ENCODE data around the gene USPL1. TPM values are rescaled to one million over a fixed set of nuclear protein-coding genes. Genes with fewer than 3 reads are reported as not detected.
A peak's percentile ranks its signal among the peaks of the same experiment; 100 is the strongest.

USPL1 gene
- total and polyA plus RNA-seq, 2 of the 13 experiments (the other 11 are each of a cell fraction or from before 2014, with no cell fraction given) = 13.7 to 15.9 TPM

DNA sequence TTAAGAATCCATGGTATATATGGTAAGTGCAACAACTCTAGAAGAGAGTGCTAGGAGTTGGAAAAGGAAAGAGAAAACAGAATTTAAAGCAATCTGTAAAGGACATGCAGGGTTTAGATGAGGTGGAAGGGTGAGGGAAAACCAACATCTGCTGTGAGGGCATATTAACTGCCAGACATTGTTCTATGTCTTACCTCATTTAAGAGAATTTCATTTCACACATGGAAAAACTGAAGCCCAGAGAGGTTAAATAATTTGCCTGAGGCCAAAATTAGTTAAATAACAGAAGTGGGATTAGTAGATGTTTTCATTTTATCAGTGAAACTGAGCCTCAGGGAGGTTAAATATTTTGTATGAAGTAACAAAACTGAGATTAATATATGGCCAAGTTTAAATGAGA lies 7.4 kb upstream of the USPL1 start:
- no peak overlapping the region for H3K4me3 ChIP-seq (replicated peaks in 1 of 3; ENCODE audit: insufficient read depth in 1 of 3, low read depth in 2 of 3, low read length in 3 of 3)
- H3K79me2 ChIP-seq (ENCODE audit: insufficient read depth, low read length) = peaks cover 12% of the 10 kb centered on the region
- ATAC-seq (no peak), FAIRE-seq (no peak), DNase-seq (ENCODE audit: low spot score) (no peak)
- ChIA-PET CTCF (ENCODE audit: low intra/inter-chr PET ratio, low total read pairs) (no interaction called here), POLR2A (no interaction called here)
- no peaks in the 10 kb centered on the region for H3K9me3 ChIP-seq (ENCODE audit: low read length)
- peaks cover 11% of the 10 kb centered on the region for H3K4me1 ChIP-seq (ENCODE audit: insufficient read depth, low read length)
- no peak overlapping the region for H2AFZ ChIP-seq (ENCODE audit: low read length)
- H3K9ac ChIP-seq (ENCODE audit: insufficient read depth, low read depth, low read length) = no peak overlapping the region
- H3K36me3 ChIP-seq (replicated peaks in 1 of 2; ENCODE audit: control insufficient read depth in 1 of 2, insufficient read depth in 2 of 2, low read length in 2 of 2) = no peaks in the 10 kb centered on the region; a peak in 1 of 5 replicates
- H4K20me1 ChIP-seq (ENCODE audit: insufficient read depth, low read length) = no peaks in the 10 kb centered on the region
- in situ Hi-C loops (cut with HindIII; ENCODE audit: extremely low pct_ligation_motif_present, low pct_unique_long_range_greater_than_20kb) = loop anchor here (10.0 kb wide), 1 partner anchor 434 kb away; no protein-coding TSS in a partner anchor
- no TSS peak for BruUV-seq (replicated peaks)
- no peak overlapping the region for H3K4me2 ChIP-seq (ENCODE audit: low read depth, low read length)
- TF ChIP-seq YEATS4 (CRISPR knock-in tag; IDR thresholded peaks at IDR 0.05; ENCODE audit: borderline replicate concordance) = no peak
- H3K27me3 ChIP-seq (ENCODE audit: control insufficient read depth in 1 of 2, insufficient read depth in 2 of 2, low read length in 2 of 2) = no peaks in the 10 kb centered on the region; a peak in 1 of 5 replicates
- intact Hi-C loops (cut with micrococcal nuclease; ENCODE audit: unreplicated experiment) = no loop called here
- H3K27ac ChIP-seq (ENCODE audit: extremely low read length, insufficient read depth, low read length) = no peak overlapping the region

DNA sequence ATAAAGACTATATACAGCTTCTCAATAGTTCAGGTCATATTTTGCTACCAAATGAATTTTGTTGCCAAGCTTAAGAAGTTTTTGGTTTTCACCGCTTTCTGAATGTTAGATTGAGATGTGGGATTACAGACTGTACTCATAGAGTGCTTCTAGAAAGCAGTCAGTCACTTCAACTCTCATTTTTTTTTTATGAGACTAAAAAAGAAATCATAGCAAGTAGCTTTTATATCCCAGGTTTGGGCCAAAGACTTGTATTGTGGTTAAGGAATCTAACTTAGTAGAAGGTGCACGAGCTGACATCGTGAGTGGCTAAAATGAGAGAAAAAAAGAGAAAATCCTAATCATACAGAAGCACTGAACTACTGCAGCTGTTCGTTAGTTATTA lies 2.2 kb upstream of the USPL1 start:
- peaks cover 26% of the 10 kb centered on the region for H3K4me1 ChIP-seq (ENCODE audit: insufficient read depth, low read length)
- no peaks in the 10 kb centered on the region; a peak in 1 of 5 replicates for H3K36me3 ChIP-seq (replicated peaks in 1 of 2; ENCODE audit: control insufficient read depth in 1 of 2, insufficient read depth in 2 of 2, low read length in 2 of 2)
- CTCF ChIA-PET (ENCODE audit: low intra/inter-chr PET ratio, low total read pairs) = no interaction called here
- H3K9me3 ChIP-seq (ENCODE audit: low read length) = no peaks in the 10 kb centered on the region
- FAIRE-seq (no peak), DNase-seq (ENCODE audit: low spot score) (no peak), ATAC-seq (no peak)
- H3K27me3 ChIP-seq (ENCODE audit: control insufficient read depth in 1 of 2, insufficient read depth in 2 of 2, low read length in 2 of 2) = no peaks in the 10 kb centered on the region; a peak in 2 of 5 replicates
- POLR2A ChIA-PET = interaction anchor here (0.7 to 1.2 kb wide), 2 partner anchors 152 to 308 kb away, joined by 3 read pairs; partner anchors contain the start of gene KATNAL1
- intact Hi-C loops (cut with micrococcal nuclease; ENCODE audit: unreplicated experiment) (loop anchor here (5.0 kb wide), 2 partner anchors 218 to 1018 kb away; partner anchors contain the start of gene SLC7A1), in situ Hi-C loops (cut with HindIII; ENCODE audit: extremely low pct_ligation_motif_present, low pct_unique_long_range_greater_than_20kb) (loop anchor here (10.0 kb wide), 1 partner anchor 429 kb away; no protein-coding TSS in a partner anchor)
- H3K4me2 ChIP-seq (ENCODE audit: low read depth, low read length) = peak overlapping the region; percentile 88
- peak overlapping the region; percentile 63 to 77 (median 69); a peak in 5 of 6 replicates for H3K4me3 ChIP-seq (replicated peaks in 1 of 3; ENCODE audit: insufficient read depth in 1 of 3, low read depth in 2 of 3, low read length in 3 of 3)
- no peak overlapping the region for H2AFZ ChIP-seq (ENCODE audit: low read length)
- no peaks in the 10 kb centered on the region for H4K20me1 ChIP-seq (ENCODE audit: insufficient read depth, low read length)
- peak overlapping the region; percentile 93 for H3K9ac ChIP-seq (ENCODE audit: insufficient read depth, low read depth, low read length)
- H3K27ac ChIP-seq (ENCODE audit: extremely low read length, insufficient read depth, low read length) = peak overlapping the region; percentile 99
- 42% methylated on average over 4 of the region's 4 CpGs for WGBS (ENCODE audit: low lambda C conversion rate)
- BruUV-seq (replicated peaks) = no TSS peak
- peaks cover 52% of the 10 kb centered on the region for H3K79me2 ChIP-seq (ENCODE audit: insufficient read depth, low read length)
- TF ChIP-seq MED1 (CRISPR knock-in tag; IDR thresholded peaks at IDR 0.05) = no peak
- TF ChIP-seq, protein P1, sequence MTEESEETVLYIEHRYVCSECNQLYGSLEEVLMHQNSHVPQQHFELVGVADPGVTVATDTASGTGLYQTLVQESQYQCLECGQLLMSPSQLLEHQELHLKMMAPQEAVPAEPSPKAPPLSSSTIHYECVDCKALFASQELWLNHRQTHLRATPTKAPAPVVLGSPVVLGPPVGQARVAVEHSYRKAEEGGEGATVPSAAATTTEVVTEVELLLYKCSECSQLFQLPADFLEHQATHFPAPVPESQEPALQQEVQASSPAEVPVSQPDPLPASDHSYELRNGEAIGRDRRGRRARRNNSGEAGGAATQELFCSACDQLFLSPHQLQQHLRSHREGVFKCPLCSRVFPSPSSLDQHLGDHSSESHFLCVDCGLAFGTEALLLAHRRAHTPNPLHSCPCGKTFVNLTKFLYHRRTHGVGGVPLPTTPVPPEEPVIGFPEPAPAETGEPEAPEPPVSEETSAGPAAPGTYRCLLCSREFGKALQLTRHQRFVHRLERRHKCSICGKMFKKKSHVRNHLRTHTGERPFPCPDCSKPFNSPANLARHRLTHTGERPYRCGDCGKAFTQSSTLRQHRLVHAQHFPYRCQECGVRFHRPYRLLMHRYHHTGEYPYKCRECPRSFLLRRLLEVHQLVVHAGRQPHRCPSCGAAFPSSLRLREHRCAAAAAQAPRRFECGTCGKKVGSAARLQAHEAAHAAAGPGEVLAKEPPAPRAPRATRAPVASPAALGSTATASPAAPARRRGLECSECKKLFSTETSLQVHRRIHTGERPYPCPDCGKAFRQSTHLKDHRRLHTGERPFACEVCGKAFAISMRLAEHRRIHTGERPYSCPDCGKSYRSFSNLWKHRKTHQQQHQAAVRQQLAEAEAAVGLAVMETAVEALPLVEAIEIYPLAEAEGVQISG (CRISPR knock-in tag; IDR thresholded peaks at IDR 0.05) = no peak
- TF ChIP-seq TSC22D2 (CRISPR knock-in tag; IDR thresholded peaks at IDR 0.05; ENCODE audit: borderline replicate concordance) = no peak
- TF ChIP-seq, protein P2, sequence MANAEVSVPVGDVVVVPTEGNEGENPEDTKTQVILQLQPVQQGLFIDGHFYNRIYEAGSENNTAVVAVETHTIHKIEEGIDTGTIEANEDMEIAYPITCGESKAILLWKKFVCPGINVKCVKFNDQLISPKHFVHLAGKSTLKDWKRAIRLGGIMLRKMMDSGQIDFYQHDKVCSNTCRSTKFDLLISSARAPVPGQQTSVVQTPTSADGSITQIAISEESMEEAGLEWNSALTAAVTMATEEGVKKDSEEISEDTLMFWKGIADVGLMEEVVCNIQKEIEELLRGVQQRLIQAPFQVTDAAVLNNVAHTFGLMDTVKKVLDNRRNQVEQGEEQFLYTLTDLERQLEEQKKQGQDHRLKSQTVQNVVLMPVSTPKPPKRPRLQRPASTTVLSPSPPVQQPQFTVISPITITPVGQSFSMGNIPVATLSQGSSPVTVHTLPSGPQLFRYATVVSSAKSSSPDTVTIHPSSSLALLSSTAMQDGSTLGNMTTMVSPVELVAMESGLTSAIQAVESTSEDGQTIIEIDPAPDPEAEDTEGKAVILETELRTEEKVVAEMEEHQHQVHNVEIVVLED (CRISPR knock-in tag; IDR thresholded peaks at IDR 0.05; ENCODE audit: borderline replicate concordance) = no peak
- no peak for TF ChIP-seq TCF7L2 (IDR thresholded peaks at IDR 0.05; ENCODE audit: low read depth, low read length)
- TF ChIP-seq, protein P3, sequence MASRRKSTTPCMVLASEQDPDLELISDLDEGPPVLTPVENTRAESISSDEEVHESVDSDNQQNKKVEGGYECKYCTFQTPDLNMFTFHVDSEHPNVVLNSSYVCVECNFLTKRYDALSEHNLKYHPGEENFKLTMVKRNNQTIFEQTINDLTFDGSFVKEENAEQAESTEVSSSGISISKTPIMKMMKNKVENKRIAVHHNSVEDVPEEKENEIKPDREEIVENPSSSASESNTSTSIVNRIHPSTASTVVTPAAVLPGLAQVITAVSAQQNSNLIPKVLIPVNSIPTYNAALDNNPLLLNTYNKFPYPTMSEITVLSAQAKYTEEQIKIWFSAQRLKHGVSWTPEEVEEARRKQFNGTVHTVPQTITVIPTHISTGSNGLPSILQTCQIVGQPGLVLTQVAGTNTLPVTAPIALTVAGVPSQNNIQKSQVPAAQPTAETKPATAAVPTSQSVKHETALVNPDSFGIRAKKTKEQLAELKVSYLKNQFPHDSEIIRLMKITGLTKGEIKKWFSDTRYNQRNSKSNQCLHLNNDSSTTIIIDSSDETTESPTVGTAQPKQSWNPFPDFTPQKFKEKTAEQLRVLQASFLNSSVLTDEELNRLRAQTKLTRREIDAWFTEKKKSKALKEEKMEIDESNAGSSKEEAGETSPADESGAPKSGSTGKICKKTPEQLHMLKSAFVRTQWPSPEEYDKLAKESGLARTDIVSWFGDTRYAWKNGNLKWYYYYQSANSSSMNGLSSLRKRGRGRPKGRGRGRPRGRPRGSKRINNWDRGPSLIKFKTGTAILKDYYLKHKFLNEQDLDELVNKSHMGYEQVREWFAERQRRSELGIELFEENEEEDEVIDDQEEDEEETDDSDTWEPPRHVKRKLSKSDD (CRISPR knock-in tag; IDR thresholded peaks at IDR 0.05; ENCODE audit: low read depth) = no peak
- TF ChIP-seq ZNF136 (CRISPR knock-in tag; IDR thresholded peaks at IDR 0.05; ENCODE audit: low read depth) = no peak
- no peak for TF ChIP-seq IRF2 (CRISPR knock-in tag; IDR thresholded peaks at IDR 0.05)
- no peak for TF ChIP-seq PHF5A (CRISPR knock-in tag; IDR thresholded peaks at IDR 0.05; ENCODE audit: low read depth, unreplicated experiment)
- no peak for TF ChIP-seq FOXO1 (CRISPR knock-in tag; IDR thresholded peaks at IDR 0.05)
